Astrocyte of the spinal cord (primary cell): ENCODE results near the gene ZMYM2.

Source experiments
- DNase-seq: peaks from one replicate; pipeline ENCODE4 v3.0.0; 2011; ENCODE audit warnings: low read depth, low spot score
- H3K4me3 ChIP-seq: 2 replicates; pipeline ENCODE4 v1.5.1; 2011; ENCODE audit warnings: low read depth, mild to moderate bottlenecking, low read length, moderate library complexity
- in situ Hi-C: cut with HindIII; loops from 2 replicates; pipeline ENCODE4 v1.10.0; 2017; ENCODE audit warnings: low sequenced_read_pairs
- TF ChIP-seq, protein P1 (sequence below): IDR thresholded peaks from 2 replicates; pipeline ENCODE4 v1.5.1; 2012; ENCODE audit warnings: low read depth, mild to moderate bottlenecking, low read length, inconsistent platforms

ZMYM2 gene

DNA sequence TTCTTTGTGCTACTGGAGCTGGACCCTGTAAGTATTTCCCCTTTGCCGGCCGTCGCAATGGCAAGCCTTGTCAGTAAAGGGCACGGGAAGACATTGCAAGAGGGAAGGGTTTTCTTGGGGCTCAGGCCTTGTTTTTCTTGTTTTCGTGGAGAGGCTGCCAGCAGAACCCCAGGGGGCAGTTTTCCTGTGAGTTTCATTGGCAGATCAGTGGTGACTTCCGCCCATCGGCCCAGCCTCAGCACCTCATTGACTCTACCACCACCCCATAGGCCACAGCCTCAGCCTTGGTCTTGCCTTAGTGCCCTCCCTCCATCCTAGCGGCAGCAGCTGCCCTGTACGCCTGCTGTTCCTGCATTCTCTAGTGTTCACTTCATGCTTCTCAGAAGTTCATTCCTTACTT is 140.8 kb downstream of the ZMYM2 start:
- no peak for DNase-seq
- in situ Hi-C loops, result no loop called here
- TF ChIP-seq, protein P1, sequence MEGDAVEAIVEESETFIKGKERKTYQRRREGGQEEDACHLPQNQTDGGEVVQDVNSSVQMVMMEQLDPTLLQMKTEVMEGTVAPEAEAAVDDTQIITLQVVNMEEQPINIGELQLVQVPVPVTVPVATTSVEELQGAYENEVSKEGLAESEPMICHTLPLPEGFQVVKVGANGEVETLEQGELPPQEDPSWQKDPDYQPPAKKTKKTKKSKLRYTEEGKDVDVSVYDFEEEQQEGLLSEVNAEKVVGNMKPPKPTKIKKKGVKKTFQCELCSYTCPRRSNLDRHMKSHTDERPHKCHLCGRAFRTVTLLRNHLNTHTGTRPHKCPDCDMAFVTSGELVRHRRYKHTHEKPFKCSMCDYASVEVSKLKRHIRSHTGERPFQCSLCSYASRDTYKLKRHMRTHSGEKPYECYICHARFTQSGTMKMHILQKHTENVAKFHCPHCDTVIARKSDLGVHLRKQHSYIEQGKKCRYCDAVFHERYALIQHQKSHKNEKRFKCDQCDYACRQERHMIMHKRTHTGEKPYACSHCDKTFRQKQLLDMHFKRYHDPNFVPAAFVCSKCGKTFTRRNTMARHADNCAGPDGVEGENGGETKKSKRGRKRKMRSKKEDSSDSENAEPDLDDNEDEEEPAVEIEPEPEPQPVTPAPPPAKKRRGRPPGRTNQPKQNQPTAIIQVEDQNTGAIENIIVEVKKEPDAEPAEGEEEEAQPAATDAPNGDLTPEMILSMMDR, result no peak
- no peak overlapping the region for H3K4me3 ChIP-seq

DNA sequence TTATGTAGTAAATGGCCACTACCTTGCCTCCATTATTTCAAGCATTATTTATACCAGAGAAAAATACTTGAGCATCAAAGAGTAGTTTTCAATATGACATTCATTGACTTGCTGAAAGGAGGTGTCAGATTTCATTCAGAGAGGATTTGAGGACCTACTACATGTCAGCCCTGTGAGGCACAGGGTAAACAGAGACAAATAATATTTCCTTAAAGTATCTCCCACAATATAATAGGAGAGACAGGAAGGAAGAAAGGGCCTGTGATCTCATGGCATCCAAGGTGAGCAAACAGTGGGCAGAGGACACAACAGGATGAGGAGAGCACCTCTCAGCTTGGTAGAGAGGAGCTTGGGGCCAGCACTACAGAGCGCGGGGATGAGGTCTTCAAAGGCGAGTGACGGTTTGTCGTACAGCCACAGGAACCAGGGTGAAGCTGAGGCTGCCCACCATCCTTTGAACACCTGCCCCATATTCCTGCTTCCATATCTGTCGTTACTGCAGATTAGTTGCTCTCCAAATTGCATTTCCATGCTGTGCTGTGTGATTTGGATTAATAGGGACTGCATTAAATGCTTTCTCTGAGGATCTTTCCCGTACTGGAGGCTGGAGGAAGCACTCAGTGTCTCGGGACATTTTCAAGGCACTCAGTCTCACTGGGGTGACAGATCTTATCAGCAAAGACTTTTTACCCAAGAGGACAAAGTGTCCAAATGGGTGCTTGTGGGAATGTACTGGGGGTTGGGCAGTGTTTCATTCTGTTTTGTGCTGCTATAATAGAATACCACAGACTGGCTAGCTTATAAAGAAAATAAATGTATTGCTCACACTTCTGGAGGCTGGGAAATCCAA is 143.2 kb downstream of the ZMYM2 start:
- TF ChIP-seq, protein P1, result no peak
- no peak overlapping the region for H3K4me3 ChIP-seq
- DNase-seq, result no peak
- in situ Hi-C loops, result no loop called here

DNA sequence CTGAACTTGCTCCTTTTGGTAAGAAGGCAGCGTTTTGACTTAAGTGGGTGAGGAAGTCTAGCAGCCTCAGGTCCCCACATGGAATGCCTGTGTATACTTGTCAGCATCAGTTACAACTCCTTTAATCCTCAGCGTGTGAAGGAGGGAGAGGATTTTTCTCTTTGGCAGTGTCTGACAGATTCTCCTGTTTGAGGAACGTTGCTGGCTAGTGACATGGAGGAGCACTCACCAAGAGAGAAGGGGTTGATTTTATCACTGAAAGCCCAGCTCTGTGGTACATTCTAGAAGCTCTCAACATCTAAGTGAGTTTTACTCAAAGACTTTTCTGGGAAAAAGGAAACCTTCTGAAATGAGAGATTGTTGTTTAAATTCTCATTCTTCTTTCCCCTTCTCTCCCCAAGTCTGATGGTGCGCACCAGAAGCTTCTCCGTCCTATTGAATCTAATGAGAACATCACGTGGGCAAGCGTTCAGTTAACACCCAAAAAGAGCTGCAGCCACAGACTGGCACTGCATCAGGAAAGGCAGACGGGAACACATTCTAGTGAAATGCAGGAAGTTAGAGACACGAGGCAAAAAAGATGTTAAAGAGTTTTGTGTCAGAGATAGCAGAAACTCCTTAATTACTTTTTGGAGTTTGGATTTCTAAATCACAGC is 144.1 kb downstream of the ZMYM2 start:
- TF ChIP-seq, protein P1, result no peak
- no peak for DNase-seq
- in situ Hi-C loops, result no loop called here
- no peak overlapping the region for H3K4me3 ChIP-seq

DNA sequence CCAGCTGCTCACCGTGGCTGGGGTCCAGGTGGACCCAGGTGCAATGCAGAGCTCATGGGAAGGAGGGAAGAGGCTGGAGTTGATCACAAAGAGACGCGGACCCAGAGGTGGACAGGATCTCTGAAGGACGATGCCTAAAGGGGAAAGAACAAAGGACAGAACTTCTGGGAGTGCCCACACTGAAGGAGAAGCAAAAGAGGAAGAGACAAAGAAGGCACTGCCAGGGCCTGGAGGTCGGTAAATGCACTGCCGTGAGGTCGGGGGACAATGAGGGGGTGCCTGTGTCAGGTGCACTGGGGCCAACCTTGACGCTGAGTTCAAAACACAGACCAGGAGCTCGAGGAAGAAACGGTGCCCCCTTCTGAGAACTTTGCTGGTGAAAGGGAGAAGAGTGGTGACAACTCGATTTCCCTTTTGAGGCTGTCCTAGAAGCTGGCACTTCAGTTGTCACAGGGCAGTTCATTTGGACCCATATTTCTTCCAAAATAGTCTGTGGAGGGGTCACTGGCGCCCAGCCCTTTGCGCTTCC is 146.7 kb downstream of the ZMYM2 start:
- H3K4me3 ChIP-seq, result no peak overlapping the region
- TF ChIP-seq, protein P1, result no peak
- no peak for DNase-seq
- in situ Hi-C loops, result no loop called here

DNA sequence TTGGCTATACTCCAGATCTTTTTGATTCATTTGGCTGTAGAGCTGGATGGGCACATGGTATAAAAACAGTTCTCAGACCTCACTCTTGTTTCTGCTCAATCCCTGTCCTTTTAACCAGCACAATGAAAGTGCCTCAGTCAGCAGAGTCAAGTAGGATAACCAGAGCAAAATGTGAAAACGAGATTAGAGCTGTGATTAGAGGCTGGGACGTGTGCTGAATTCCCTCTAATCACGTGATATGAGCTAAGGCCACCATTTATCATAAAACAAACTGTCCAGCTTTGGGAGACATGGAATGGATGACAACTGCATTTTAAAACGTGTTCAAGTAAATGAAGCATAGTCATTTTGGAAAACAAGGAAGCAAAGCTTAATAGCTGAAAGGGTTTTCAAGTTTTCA is 148.2 kb downstream of the ZMYM2 start:
- TF ChIP-seq, protein P1, result no peak
- no peak overlapping the region for H3K4me3 ChIP-seq
- in situ Hi-C loops, result no loop called here

DNA sequence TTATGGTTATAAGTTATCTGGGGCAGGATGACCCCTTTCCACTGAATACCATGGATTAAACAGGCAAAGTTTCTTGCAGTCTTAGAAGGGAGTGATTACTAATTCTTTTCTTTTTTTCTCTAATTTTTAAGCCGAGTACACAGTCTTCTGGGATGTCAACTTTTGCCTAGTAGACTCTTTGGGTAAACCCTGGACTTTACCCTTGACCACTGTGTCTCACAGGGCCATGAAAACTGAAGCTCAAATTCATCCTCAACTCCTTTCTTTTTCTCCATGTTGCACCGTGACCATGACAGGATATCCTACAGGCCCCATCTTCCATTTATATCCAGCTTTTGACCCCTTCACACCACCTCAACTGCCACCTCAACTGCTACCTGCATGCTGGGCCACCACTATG is 150.5 kb downstream of the ZMYM2 start:
- in situ Hi-C loops, result no loop called here
- no peak overlapping the region for H3K4me3 ChIP-seq
- DNase-seq, result no peak
- TF ChIP-seq, protein P1, result no peak

More for the DNA sequence above, 148.2 kb downstream of the ZMYM2 start:
- no peak for DNase-seq
